ENCODE measurements around the gene CCDC18.
"Not testable (repeated sequence)": the region's sequence is repeated elsewhere in the genome, so short reads cannot be mapped to it uniquely, and the experiment has no call there.

The CCDC18 gene

DNA sequence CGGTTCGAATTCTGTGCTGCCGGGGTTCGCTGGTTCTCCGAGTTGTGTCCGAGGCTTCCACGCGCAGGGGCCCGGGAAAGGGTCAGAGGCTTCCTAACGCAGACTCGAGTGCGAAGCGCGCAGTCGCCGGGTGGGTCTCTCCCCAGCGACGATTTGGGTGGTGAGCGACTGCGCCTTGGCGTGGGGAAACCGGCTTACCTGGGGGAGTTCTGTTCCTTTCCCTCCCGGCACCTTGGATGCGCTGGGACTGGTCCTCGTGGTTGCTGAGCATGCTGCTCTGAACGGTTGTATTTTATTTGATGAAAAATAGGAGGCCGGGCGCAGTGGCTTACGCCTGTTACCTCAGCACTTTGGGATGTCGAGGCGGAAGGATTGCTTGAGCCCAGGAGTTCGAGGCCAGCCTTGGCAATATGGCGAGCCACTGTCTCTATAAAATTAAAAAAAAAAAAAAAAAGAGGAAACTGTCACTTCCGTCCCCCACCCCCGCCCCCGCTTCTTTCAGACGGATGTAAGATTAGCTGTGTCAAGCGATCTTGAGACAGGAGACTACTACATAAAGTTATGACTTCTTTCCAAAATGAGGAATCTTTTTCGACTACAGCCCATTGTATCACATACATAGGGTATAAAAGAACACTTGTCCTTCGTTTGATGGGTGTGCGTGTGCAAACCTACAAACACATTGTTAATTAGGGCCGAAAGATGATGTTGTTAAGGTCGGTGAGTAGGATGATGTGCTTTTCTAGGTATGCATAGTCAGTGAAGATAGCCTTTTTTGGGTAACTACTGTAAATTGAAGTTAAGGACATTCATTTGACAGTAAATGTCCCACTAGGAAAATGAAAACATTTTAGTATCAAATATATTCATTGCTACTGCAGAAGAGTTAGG, at the start of gene CCDC18:
CCDC18 (plus strand) TSS at position 2 of the 891 bp plus-strand sequence. CDS start 2,638 bp downstream, outside the sequence.
- peak; percentile 67 for DNase-seq

DNA sequence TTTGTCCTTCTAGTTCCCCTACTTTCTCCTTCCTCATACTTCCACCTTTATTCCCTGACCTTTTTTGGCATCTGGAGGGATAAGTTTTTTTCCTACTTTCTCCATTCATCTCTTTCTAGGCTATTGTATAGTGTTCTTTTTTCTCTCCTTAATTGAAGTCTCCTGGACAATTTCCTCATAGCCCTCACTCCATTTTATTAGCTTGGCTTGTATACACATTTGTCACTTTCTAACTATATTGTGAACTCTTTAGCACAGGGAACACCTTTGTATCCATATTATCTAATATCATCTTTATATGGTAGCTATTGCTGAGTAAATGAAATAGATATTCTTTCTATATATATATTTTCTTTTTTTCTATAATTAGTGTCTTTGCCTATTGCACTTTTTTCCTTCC, 47.9 kb upstream of the CCDC18 start:
- no peak for DNase-seq

- no peak for DNase-seq
Measured at GRCh38 chr1:93136445-93136844, 44.1 kb upstream of the CCDC18 start.

GRCh38 chr1:93137604-93138292, 42.8 kb upstream of the CCDC18 start:
- DNase-seq, result no peak

- DNase-seq, result no peak
Measured at GRCh38 chr1:93140106-93140505, 40.4 kb upstream of the CCDC18 start.

- DNase-seq, result no peak
Measured at GRCh38 chr1:93142161-93142560, 38.4 kb upstream of the CCDC18 start.

DNA sequence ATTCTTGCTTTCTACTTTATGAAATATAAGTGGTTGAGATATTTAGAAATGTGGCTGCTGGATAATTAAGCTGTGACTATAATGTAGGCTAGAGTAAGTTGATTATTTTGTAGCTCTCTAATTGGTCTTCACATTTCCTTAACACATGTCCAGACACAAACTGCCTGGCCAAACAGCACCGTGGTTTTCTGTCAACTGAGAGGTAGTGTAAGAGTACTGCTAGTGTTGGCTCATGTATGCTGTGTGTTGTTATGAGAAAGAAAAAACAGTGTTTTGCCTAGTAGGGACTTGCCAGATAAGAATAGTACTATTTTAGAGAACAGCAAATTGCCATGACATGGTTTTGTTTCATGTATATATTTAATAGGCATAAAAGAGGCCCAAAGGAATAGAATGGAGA, 37.4 kb upstream of the CCDC18 start:
- no peak for DNase-seq

GRCh38 chr1:93143769-93144168, 36.8 kb upstream of the CCDC18 start:
- DNase-seq, result no peak

DNA sequence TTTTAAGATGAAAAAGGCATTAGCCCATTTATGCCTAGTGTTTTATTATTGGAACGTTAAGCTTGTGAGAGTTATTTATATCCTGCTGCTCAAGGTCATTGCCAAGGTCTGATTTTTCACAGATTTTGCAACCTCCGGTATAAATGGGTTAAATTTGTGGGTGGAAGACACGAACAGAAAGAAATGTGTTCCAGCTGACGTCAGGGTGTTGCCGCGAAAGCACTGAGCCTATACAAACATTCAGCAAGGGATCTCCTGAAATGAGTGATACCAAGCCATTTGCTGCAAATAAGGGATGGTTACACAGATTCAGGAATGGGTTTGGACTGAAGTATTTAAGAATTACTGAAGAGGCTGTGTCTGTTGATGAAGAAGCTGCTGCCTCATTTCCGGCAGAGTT, 32.5 kb upstream of the CCDC18 start:
- DNase-seq, result no peak

DNA sequence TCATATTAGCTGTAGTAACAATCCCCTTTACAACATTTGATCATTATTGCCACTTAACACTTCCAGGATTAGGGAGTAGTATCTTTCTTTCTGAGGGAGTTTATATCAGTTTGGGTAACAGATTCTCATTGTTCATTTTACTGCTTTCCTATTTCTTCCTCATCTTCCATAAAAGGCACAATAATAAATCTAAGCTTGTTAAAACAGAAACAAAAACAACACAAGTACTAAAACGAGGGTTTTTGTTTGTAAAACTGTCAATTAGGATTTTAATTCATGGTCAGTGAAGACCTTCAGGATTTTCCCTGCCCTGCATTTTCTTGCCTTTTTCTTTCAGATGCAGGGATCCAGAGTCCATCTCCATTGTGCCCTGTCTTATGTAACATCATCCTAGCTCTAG, 29.8 kb upstream of the CCDC18 start:
- no peak for DNase-seq

GRCh38 chr1:93151474-93151873, 29.1 kb upstream of the CCDC18 start:
- no peak for DNase-seq

DNA sequence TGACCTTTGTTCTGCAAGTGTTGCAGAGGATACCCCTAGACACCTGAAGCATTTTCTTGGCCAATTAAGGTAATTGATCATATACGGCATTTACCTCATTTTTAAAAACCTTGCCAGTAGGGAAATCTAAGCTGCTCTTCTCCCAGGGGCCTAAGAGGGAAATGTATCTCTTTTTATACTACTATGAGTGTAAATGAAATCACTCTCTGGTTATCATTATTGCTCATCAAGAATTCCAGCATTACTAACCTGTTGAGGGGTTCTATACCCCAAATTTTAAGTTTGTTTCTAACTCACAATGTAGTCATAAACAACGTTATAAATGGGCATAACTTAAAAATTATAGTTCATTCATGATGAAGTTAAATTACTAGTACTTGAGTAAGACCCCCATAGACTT, 27.7 kb upstream of the CCDC18 start:
- DNase-seq, result no peak

DNA sequence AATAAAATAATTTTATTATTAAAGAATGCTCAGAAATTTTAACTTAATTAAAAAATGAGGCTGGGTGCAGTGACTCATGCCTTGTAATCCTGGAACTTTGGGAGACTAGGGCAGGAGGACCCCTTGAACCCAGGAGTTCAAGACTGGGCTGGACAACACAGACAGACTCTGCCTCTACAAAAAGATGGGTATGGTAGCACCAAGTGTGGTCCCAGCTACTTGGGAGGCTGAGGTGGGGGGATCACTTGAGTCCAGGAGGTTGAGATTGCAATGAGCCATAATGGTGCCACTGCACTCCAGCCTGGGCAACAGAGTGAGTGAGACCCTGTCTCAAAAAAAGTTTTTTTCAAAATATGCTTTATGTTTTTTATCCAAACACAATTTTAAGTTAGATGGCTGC, 25.6 kb upstream of the CCDC18 start:
- DNase-seq, result no peak

GRCh38 chr1:93155335-93155734, 25.2 kb upstream of the CCDC18 start:
- DNase-seq, result no peak

GRCh38 chr1:93159337-93159736, 21.2 kb upstream of the CCDC18 start:
- DNase-seq, result no peak

- DNase-seq, result not testable (repeated sequence)
Measured at GRCh38 chr1:93163314-93163713, 17.2 kb upstream of the CCDC18 start.

GRCh38 chr1:93164816-93165215, 15.7 kb upstream of the CCDC18 start:
- no peak for DNase-seq

GRCh38 chr1:93165895-93166294, 14.6 kb upstream of the CCDC18 start:
- DNase-seq, result not testable (repeated sequence)

DNA sequence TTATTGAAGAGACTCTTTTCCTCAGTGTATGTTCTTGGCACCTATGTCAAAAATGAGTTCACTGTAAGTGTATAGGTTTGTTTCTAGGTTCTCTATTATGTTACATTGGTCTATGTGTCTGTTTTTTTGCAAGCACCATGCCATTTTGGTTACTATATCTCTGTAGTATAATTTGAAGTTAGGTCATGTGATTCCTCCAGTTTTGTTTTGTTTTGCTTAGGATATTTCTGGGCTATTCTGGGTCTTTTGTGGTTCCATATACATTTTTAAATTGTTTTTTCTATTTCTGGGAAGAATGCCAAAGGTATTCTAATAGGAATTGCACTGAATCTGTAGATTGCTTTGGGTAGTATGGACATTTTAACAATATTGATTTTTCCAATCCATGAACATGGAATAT, 13.5 kb upstream of the CCDC18 start:
- DNase-seq, result no peak

- DNase-seq, result not testable (repeated sequence)
Measured at GRCh38 chr1:93170141-93170678, 10.3 kb upstream of the CCDC18 start.

DNA sequence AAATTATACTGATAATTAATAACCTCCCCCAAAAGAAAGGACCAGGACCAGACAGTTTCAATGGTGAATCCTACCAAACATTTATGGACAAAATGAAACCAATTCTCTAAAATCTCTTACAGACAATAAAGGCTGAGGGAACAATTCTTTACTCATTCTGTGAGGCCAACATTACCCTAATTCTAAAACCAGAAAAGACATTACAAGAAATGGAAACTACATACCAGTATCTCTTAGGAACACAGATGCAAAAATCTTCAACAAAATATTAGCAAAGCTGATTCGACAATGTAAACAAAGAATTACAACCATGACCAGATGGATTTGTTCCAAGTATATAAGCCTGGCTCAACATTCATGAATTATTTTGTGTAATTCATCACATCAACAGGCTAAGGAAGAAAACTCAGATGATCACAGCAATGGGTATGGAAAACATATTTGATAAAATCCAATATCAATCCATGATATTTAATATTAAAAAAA, 8.9 kb upstream of the CCDC18 start:
- no peak for DNase-seq

DNA sequence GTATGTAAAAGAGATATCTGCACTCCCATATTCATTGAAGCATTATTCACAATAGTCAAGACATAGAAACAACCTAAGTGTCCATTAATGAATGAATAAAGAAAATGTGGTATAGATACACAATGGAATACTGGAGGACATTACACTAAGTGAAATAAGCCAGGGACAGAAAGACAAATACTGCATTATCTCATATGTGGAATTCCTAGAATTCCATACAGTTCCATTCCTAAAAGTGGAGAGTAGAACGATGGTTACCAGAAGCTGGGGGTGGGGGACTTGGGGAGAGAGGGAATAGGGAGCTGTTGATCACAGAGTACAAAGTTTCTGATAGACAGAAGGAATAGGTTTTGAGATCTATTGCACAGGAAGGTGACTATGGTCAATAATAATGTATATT, 7.7 kb upstream of the CCDC18 start:
- DNase-seq, result no peak

DNA sequence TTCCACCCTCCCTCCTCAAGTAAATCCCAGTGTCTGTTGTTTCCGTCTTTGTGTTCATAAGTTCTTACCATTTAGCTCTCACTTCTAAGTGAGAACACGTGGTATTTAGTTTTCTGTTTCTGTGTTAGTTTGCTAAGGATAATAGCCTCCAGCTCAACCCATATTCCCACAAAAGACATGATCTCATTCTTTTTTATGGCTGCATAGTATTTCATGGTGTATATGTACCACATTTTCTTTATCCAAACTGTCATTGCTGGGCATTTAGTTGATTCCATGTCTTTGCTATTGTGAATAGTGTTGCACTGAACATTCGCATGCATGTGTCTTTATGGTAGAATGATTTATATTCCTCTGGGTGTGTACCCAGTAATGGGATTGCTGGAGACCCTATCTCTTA, 5.9 kb upstream of the CCDC18 start:
- DNase-seq, result not testable (repeated sequence)

DNA sequence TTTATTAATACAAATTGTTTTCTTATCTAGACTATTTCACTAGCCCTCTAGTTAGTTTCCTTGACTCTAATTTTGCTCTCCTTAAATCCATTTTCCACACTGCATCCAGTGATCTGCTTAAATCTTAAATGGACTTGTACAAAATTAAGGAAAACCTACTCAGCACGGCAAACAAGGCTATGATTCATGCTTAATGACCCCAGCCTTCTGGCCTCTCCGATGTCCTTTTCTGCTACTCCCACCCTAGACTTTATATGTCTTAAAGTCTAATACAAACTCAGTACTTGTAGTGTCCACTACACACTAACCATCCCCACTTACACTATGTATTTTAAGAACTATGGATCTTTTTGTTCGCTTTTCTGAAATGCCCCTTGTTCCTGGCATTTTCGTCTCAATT, 2.5 kb upstream of the CCDC18 start:
- DNase-seq, result no peak

Measured in CD4-positive, alpha-beta T cell treated with Interleukin-6 for 4 hours (primary cell).